ENCODE data around the gene DBX2. TPM values are rescaled to one million over a fixed set of nuclear protein-coding genes. Genes with fewer than 3 reads are reported as not detected.

The DBX2 gene
- total and polyA plus RNA-seq, 2 of the 4 experiments (the other 2 are of a cell fraction), result not detected

GRCh38 chr12:45088608-45089007 lies 37.7 kb upstream of the DBX2 start:
- Histone ChIP-seq H2AK9ac (replicated peaks; ENCODE audit: low read depth, low read length, poor library complexity) (no peak overlapping the region), H3K27ac (ENCODE audit: insufficient read depth, low read length) (no peak overlapping the region), H2AK5ac (ENCODE audit: low read depth, low read length) (no peak overlapping the region), H4K8ac (ENCODE audit: low read depth in 2 of 2, low read length in 2 of 2) (no peak overlapping the region), H3K56ac (ENCODE audit: extremely low read depth, insufficient read depth, low read length) (no peak overlapping the region), H2BK20ac (ENCODE audit: low read depth, low read length) (no peak overlapping the region), H2BK120ac (ENCODE audit: low read depth, low read length) (no peak overlapping the region), H4K20me1 (ENCODE audit: insufficient read depth, low read length) (no peaks in the 10 kb centered on the region), H2BK5ac (ENCODE audit: low read depth, low read length, poor library complexity, severe bottlenecking) (no peak overlapping the region), H3K23ac (ENCODE audit: low read depth, low read length) (no peak overlapping the region), H3K36me3 (ENCODE audit: control insufficient read depth, insufficient read depth, low read length) (no peaks in the 10 kb centered on the region), H3K9me3 (ENCODE audit: control insufficient read depth, insufficient read depth, low read length) (0 out of 2 replicates have a peak, but pooled peaks cover 2% of the 10 kb centered on the region), H3K79me1 (ENCODE audit: low read depth in 1 of 2, low read length in 2 of 2) (no peaks in the 10 kb centered on the region), H2BK15ac (ENCODE audit: low read depth, low read length) (no peak overlapping the region), H3K9me1 (ENCODE audit: insufficient read depth, low read length) (no peaks in the 10 kb centered on the region), H3K18ac (ENCODE audit: low read depth, low read length) (no peak overlapping the region), H3K4ac (ENCODE audit: low read depth, low read length) (no peak overlapping the region), H3K4me2 (ENCODE audit: low read depth, low read length) (no peak overlapping the region), H3K4me3 (ENCODE audit: insufficient read depth, low read depth, low read length) (no peak overlapping the region), H4K5ac (ENCODE audit: low read depth, low read length) (no peak overlapping the region), H4K91ac (ENCODE audit: insufficient read depth, low read depth, low read length) (no peak overlapping the region), H3K27me3 (ENCODE audit: control insufficient read depth, insufficient read depth, low read length) (no peaks in the 10 kb centered on the region), H3K9ac (ENCODE audit: low read depth, low read length) (no peak overlapping the region), H3K14ac (replicated peaks; ENCODE audit: low read depth, low read length) (no peak overlapping the region), H3K4me1 (ENCODE audit: control insufficient read depth, insufficient read depth, low read length) (no peaks in the 10 kb centered on the region), H2AFZ (replicated peaks; ENCODE audit: low read length, poor library complexity) (no peak overlapping the region)
- in situ Hi-C loops (cut with MboI; ENCODE audit: low sequenced_read_pairs) (no loop called here), intact Hi-C loops (cut with micrococcal nuclease) (no loop called here), dilution Hi-C loops (cut with HindIII; ENCODE audit: low sequenced_read_pairs, unreplicated experiment) (no loop called here)
- CTCF ChIA-PET, result no interaction called here
- DNase-seq (no peak), ATAC-seq (ENCODE audit: low read depth) (no peak)
- BruUV-seq (replicated peaks), result no TSS peak
- POLR2A ChIA-PET (ENCODE audit: unreplicated experiment), result no interaction called here
- no CpG with 5 or more reads among the region's 1 CpG for WGBS, 2 experiments (ENCODE audit: extremely low coverage in 2 of 2, insufficient read length in 1 of 2)
- no peak for TF ChIP-seq RAD21 (IDR thresholded peaks at IDR 0.05; ENCODE audit: low read length)
- TF ChIP-seq POLR2A (IDR thresholded peaks at IDR 0.05; ENCODE audit: low read depth, low read length), result no peak
- no peak for TF ChIP-seq BHLHE40 (IDR thresholded peaks at IDR 0.05; ENCODE audit: low read depth, low read length)
- TF ChIP-seq ELK1 (IDR thresholded peaks at IDR 0.05; ENCODE audit: borderline replicate concordance, low read depth, low read length), result no peak
- no peak for TF ChIP-seq MAZ (IDR thresholded peaks at IDR 0.05; ENCODE audit: borderline replicate concordance, low read depth, low read length)
- no peak for TF ChIP-seq MXI1 (IDR thresholded peaks at IDR 0.05; ENCODE audit: borderline replicate concordance, low read depth, low read length)
- TF ChIP-seq CHD1 (IDR thresholded peaks at IDR 0.05; ENCODE audit: low read depth, low read length), result no peak
- no peak for TF ChIP-seq CEBPB (IDR thresholded peaks at IDR 0.05; ENCODE audit: low read depth, low read length)
- no peak for TF ChIP-seq MAFK (IDR thresholded peaks at IDR 0.05; ENCODE audit: low read depth, low read length)
- no peak for TF ChIP-seq NFE2L2 (IDR thresholded peaks at IDR 0.05; ENCODE audit: low read depth, low read length)
- no peak for TF ChIP-seq USF2 (IDR thresholded peaks at IDR 0.05; ENCODE audit: low read depth, low read length)
- no peak for TF ChIP-seq CTCF (conservative IDR thresholded peaks at IDR 0.05; ENCODE audit: low read depth, low read length)
- no peak for TF ChIP-seq RFX5 (IDR thresholded peaks at IDR 0.05; ENCODE audit: low read depth, low read length)
- TF ChIP-seq FOS (IDR thresholded peaks at IDR 0.05; ENCODE audit: low read depth, low read length), result no peak
- TF ChIP-seq RCOR1 (IDR thresholded peaks at IDR 0.05; ENCODE audit: insufficient replicate concordance, low read length), result no peak
- no peak for TF ChIP-seq SMC3 (IDR thresholded peaks at IDR 0.05; ENCODE audit: low read depth, low read length)

All from IMR-90 (cell line).